Esophagus muscularis mucosa (tissue), 4 donors: ENCODE measurements around the gene DPEP1. TPM values are rescaled to one million over a fixed set of nuclear protein-coding genes. Genes with fewer than 3 reads are reported as not detected.

Source experiments
- DNase-seq: peaks from one replicate; pipeline ENCODE4 v3.0.0-alpha.2; 2017; ENCODE audit errors: extremely low spot score
- H3K27ac ChIP-seq, 4 donors: fragments of 200-600 bp; sonication (generic); replicated peaks in 1 of 4; 1 replicate in 3 of 4; 2 replicates in 1 of 4; pipeline ENCODE4 v1.5.1; 2016 to 2019; ENCODE audit warnings: mild to moderate bottlenecking in 1 of 4
- H3K27me3 ChIP-seq, 4 donors: fragments of 200-600 bp; sonication (generic); one replicate each; pipeline versions ENCODE4 v1.5.1 to v1.6.0; 2016 to 2019
- H3K36me3 ChIP-seq, 4 donors: fragments of 200-600 bp; sonication (generic); one replicate each; pipeline ENCODE4 v1.5.1; 2016 to 2019
- H3K4me1 ChIP-seq, 4 donors: fragments of 200-600 bp; sonication (generic); one replicate each; pipeline ENCODE4 v1.5.1; 2016 to 2019
- H3K4me3 ChIP-seq, 4 donors: fragments of 200-600 bp; sonication (generic); 1 replicate in 2 of 4; 2 replicates in 2 of 4; pipeline ENCODE4 v1.5.1; 2016 to 2019; ENCODE audit warnings: mild to moderate bottlenecking in 4 of 4, moderate library complexity in 1 of 4
- H3K9me3 ChIP-seq, 4 donors: fragments of 200-600 bp; sonication (generic); 1 replicate in 3 of 4; 2 replicates in 1 of 4; pipeline ENCODE4 v1.5.1; 2016 to 2019
- EP300 ChIP-seq: sonication (generic); formaldehyde crosslinking; IDR thresholded peaks from one replicate; pipeline ENCODE4 v1.6.1; 2017; ENCODE audit warnings: antibody characterized with exemption
- POLR2A ChIP-seq: fragments of 450-650 bp; IDR thresholded peaks from one replicate; pipeline ENCODE4 v1.6.1; 2017; ENCODE audit warnings: antibody characterized with exemption, moderate library complexity, mild to moderate bottlenecking, low read depth
- POLR2AphosphoS5 ChIP-seq, 2 donors: sonication (generic); formaldehyde crosslinking; IDR thresholded peaks; one replicate each; pipeline ENCODE4 v1.6.1; 2017; ENCODE audit warnings: antibody characterized with exemption in 2 of 2
- WGBS: methylation state at CpG from one replicate; pipeline ENCODE4 v1.1.5; 2018; 5-methylcytosine and 5-hydroxymethylcytosine counted together
- intact Hi-C: fragments of 100-400 bp; cut with DNase I; formaldehyde crosslinking; loops from one replicate; pipeline ENCODE4 v1.15.1; 2023
- total RNA-seq, 4 donors: library from RNA; depleted of rRNA; stranded (reverse); fragments of >200 nt; gene quantifications; one replicate each; pipeline versions ENCODE4 v1.1.0 to v1.2.1, GENCODE V29; 2016
- TF ChIP-seq, protein P1 (sequence below), 3 experiments: fragments of 200-600 bp in 2 of 3; fragments of 450-650 bp in 1 of 3; sonication (generic) in 2 of 3; IDR thresholded peaks; one replicate each; pipeline ENCODE4 v1.5.1; 2017 to 2019; ENCODE audit warnings: antibody characterized with exemption in 3 of 3, mild to moderate bottlenecking in 2 of 3, moderate library complexity in 1 of 3

The DPEP1 gene
- total RNA-seq, 4 donors from 2014 or later: 0.99 TPM; not detected in 3

DNA sequence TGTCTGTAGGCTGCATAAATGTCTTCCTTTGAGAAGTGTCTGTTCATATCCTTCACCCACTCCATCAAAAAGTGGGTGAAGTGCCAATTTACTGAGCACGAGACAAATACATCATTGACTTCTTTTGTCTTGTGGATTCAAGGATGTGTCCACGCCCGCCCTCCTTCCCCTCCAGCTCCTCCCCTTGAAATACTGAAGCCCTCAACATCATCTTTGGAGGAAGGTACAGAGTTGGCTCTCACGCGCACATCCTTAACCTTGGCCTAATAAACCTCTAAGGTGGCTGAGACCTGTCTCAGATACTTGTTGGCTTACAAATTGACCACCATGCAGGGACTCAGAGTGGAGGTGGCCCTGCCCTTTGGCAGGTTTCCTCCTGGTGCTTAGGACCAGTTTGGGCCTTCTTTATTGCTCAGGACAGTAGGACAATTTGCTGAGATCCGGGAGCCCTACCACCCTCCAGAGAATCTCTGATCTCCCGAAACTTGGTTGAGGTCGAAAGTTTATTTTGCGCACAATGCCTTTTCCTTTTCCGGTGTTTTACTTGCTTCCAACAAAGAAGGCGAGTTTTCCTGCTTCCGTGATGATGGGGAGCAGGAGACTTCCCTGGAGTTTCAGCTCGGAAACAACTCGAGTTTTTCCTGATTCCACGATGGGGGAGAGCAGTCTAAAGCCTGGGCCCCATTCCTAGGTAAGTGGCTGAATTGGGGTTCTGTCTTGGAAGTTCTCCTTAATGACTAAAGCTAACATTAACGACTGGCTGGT lies 58.9 kb downstream of the DPEP1 start:
- Histone ChIP-seq H3K4me1 (no peaks in the 10 kb centered on the region), H3K27ac (no peak overlapping the region), H3K36me3 (peaks cover 0 to 9% (median 1%) of the 10 kb centered on the region in 4 donors), H3K9me3 (no peaks in the 10 kb centered on the region), H3K27me3 (no peaks in the 10 kb centered on the region), H3K4me3 (no peak overlapping the region)
- 82% methylated on average over 16 of the region's 16 CpGs for WGBS
- DNase-seq: no peak
- intact Hi-C loops: no loop called here
- TF ChIP-seq POLR2A: no peak
- TF ChIP-seq, protein P1, sequence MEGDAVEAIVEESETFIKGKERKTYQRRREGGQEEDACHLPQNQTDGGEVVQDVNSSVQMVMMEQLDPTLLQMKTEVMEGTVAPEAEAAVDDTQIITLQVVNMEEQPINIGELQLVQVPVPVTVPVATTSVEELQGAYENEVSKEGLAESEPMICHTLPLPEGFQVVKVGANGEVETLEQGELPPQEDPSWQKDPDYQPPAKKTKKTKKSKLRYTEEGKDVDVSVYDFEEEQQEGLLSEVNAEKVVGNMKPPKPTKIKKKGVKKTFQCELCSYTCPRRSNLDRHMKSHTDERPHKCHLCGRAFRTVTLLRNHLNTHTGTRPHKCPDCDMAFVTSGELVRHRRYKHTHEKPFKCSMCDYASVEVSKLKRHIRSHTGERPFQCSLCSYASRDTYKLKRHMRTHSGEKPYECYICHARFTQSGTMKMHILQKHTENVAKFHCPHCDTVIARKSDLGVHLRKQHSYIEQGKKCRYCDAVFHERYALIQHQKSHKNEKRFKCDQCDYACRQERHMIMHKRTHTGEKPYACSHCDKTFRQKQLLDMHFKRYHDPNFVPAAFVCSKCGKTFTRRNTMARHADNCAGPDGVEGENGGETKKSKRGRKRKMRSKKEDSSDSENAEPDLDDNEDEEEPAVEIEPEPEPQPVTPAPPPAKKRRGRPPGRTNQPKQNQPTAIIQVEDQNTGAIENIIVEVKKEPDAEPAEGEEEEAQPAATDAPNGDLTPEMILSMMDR (IDR thresholded peaks at IDR 0.05): no peak

DNA sequence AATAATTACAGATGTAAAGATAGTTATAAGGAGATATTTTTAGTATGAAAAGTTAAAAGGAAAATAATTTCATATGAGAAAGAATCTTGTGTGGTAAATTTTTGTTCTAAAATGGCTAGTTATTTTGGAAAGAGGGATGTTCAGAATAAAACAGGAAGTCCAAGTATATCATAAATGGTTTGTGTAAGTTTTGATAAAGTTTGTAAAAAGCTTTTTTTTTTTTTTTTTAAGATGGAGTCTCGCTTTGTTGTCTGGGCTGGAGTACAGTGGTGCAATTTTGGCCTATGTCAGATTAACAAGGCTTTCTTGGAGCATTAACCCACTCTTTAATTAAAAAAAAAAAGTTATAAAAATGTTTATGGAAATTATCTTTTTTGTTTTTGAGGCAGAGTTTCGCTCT lies 64.8 kb downstream of the DPEP1 start:
- intact Hi-C loops: no loop called here
- H3K9me3 ChIP-seq: no peaks in the 10 kb centered on the region
- no peaks in the 10 kb centered on the region for H3K4me1 ChIP-seq
- H3K36me3 ChIP-seq: no peaks in the 10 kb centered on the region
- no peak overlapping the region for H3K27ac ChIP-seq
- no peak for TF ChIP-seq EP300
- no peak for TF ChIP-seq POLR2AphosphoS5 (IDR thresholded peaks at IDR 0.05)
- no peak for TF ChIP-seq POLR2A
- TF ChIP-seq, protein P1 (IDR thresholded peaks at IDR 0.05): no peak
- 98% methylated on average over 2 of the region's 2 CpGs for WGBS
- H3K4me3 ChIP-seq: no peak overlapping the region
- DNase-seq: no peak
- no peaks in the 10 kb centered on the region for H3K27me3 ChIP-seq

DNA sequence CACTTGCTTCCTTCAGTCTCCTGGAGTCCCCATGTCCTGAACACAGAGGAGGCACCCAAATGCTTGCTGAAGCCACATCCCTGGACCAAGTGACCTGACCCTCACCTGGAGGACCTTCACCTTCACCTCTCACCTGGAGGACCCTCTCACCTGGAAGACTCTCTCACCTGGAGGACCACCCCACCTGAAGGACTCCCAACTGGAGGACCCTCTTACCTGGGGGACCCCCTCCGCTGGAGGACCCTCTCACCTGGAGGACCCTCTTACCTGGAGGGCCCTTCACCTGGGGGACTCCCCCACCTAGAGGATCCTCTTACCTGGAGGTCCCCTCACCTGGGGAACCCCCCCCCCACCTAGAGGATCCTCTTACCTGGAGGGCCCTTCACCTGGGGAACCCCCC lies 72.5 kb downstream of the DPEP1 start:
- peaks cover 9 to 21% (median 18%) of the 10 kb centered on the region in 4 donors for H3K4me1 ChIP-seq
- peaks cover 3 to 20% (median 13%) of the 10 kb centered on the region in 4 donors for H3K36me3 ChIP-seq
- H3K27ac ChIP-seq: no peak overlapping the region
- intact Hi-C loops: no loop called here
- H3K9me3 ChIP-seq: no peaks in the 10 kb centered on the region
- TF ChIP-seq POLR2AphosphoS5 (IDR thresholded peaks at IDR 0.05) (no peak), POLR2A (no peak), EP300 (no peak)
- TF ChIP-seq, protein P1 (IDR thresholded peaks at IDR 0.05): no peak
- no CpG with 5 or more reads among the region's 1 CpG for WGBS
- H3K27me3 ChIP-seq: no peaks in the 10 kb centered on the region
- no peak for DNase-seq
- H3K4me3 ChIP-seq: peak overlapping the region in 3 of 4 donors; percentile 86 to 96 (median 91)

DNA sequence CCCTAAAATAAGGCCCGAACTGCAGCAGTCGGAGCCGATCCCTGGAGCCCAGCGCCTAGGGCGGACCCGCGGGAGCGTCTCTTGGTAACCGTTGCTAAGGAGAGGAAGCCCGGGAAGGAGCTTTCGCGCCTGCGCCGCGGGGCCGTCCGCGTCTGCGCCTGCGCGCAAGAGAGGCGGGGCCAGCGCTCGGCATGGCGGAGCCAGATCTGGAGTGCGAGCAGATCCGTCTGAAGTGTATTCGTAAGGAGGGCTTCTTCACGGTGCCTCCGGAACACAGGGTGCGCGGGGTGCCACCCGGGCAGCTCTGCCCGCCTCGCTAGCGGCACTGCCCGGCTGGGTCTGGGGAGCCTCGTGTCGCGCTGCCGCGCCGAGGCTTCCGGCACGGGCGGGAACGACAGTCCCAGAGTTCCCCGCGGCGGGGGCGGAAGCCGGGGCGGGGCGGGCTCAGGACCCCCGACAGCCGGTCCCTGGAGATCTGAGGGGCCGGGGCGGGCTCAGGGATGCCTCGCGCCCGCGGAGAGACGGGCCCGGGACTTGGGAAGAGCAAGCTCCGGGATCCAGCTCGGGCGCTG lies 73.2 kb downstream of the DPEP1 start, which contains the start of gene CDK10:
TSS of gene CDK10 (plus strand) at position 170 of the 572 bp plus-strand sequence. CDS start at position 192, 22 bp downstream.
- intact Hi-C loops: no loop called here
- Histone ChIP-seq H3K27ac (peak within 1 kb of the TSS; percentile 83 to 93 (median 88)), H3K36me3 (peaks cover 9 to 27% (median 19%) of the 10 kb centered on the region in 4 donors), H3K4me3 (peak within 1 kb of the TSS; percentile 86 to 99 (median 94)), H3K4me1 (peaks cover 9 to 21% (median 18%) of the 10 kb centered on the region in 4 donors), H3K9me3 (no peaks in the 10 kb centered on the region), H3K27me3 (no peaks in the 10 kb centered on the region)
- TF ChIP-seq POLR2A (peak; percentile 5), EP300 (no peak), POLR2AphosphoS5 (IDR thresholded peaks at IDR 0.05) (peak; percentile 81 to 91)
- 4% methylated on average over 5 of the region's 67 CpGs for WGBS
- peak; percentile 96 for DNase-seq

DNA sequence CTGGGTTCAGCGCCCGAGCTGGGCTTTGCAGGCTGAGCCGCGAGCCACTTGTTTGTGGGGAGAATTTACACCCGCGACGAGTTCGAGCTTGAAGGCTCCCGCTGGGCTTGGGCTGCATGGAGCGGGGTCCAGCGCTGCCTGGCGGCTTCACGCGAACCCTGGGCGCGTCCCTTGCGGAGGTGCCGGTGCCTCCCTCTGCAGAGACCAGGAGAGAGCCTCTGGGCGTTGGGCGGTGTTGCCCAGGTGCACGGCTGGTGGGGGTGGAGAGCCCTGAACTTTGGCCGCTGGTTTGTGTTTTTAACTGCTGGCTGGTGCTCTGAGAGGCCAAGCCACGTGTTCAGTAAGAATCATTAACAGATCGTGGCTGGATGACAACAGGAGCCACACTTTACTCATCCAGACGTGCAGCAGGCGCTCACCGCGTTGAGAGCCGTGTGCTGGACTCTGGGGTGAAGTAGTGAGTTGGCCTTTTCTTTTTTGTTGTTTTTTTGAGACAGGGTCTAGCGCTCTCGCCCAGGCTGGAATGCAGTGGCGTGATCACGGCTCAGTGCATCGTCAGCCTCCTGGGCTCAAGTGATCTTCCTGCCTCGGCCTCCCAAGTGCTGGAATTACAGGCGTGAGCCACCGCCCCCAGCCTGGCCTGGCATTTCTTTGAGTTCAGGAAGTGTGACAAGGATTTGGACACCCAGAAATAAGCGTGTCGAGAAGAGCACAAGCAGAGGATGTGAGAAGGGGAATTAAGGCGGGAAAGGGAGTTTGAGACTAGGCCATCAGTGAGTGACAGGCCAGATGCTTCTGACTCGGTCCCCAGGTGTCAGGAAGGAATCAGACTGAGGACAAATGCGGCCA lies 73.9 kb downstream of the DPEP1 start:
- no peaks in the 10 kb centered on the region for H3K9me3 ChIP-seq
- H3K4me3 ChIP-seq: peak overlapping the region; percentile 86 to 99 (median 94)
- peak overlapping the region; percentile 83 to 93 (median 88) for H3K27ac ChIP-seq
- H3K4me1 ChIP-seq: peaks cover 9 to 21% (median 18%) of the 10 kb centered on the region in 4 donors
- H3K36me3 ChIP-seq: peaks cover 15 to 34% (median 27%) of the 10 kb centered on the region in 4 donors
- TF ChIP-seq EP300: no peak
- no peak for TF ChIP-seq POLR2A
- TF ChIP-seq, protein P1 (IDR thresholded peaks at IDR 0.05): no peak
- no peak for TF ChIP-seq POLR2AphosphoS5 (IDR thresholded peaks at IDR 0.05)
- DNase-seq: no peak
- WGBS: 24% methylated on average over 24 of the region's 42 CpGs
- intact Hi-C loops: no loop called here
- H3K27me3 ChIP-seq: no peaks in the 10 kb centered on the region
